C4-2B (cell line): Measurements from ENCODE around the gene SNED1.

Experiments
- H3K27ac ChIP-seq: fragments of 450-650 bp; 2 replicates; pipeline ENCODE4 v1.5.1; 2017
- ZFX ChIP-seq: fragments of 450-650 bp; IDR thresholded peaks from 2 replicates; pipeline ENCODE4 v1.6.1; 2017
- TF ChIP-seq, protein P1 (sequence below): fragments of 450-650 bp; conservative IDR thresholded peaks from 2 replicates; pipeline ENCODE4 v1.5.1; 2017; ENCODE audit warnings: mild to moderate bottlenecking

SNED1 gene

GRCh38 chr2:240965905-240966456 lies 32.4 kb upstream of the SNED1 start:
- peak overlapping the region; percentile 87 for H3K27ac ChIP-seq
- TF ChIP-seq ZFX: no peak
- TF ChIP-seq, protein P1, sequence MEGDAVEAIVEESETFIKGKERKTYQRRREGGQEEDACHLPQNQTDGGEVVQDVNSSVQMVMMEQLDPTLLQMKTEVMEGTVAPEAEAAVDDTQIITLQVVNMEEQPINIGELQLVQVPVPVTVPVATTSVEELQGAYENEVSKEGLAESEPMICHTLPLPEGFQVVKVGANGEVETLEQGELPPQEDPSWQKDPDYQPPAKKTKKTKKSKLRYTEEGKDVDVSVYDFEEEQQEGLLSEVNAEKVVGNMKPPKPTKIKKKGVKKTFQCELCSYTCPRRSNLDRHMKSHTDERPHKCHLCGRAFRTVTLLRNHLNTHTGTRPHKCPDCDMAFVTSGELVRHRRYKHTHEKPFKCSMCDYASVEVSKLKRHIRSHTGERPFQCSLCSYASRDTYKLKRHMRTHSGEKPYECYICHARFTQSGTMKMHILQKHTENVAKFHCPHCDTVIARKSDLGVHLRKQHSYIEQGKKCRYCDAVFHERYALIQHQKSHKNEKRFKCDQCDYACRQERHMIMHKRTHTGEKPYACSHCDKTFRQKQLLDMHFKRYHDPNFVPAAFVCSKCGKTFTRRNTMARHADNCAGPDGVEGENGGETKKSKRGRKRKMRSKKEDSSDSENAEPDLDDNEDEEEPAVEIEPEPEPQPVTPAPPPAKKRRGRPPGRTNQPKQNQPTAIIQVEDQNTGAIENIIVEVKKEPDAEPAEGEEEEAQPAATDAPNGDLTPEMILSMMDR: no peak

GRCh38 chr2:240966457-240966905 lies 31.9 kb upstream of the SNED1 start:
- TF ChIP-seq, protein P1: no peak
- no peak for TF ChIP-seq ZFX

DNA sequence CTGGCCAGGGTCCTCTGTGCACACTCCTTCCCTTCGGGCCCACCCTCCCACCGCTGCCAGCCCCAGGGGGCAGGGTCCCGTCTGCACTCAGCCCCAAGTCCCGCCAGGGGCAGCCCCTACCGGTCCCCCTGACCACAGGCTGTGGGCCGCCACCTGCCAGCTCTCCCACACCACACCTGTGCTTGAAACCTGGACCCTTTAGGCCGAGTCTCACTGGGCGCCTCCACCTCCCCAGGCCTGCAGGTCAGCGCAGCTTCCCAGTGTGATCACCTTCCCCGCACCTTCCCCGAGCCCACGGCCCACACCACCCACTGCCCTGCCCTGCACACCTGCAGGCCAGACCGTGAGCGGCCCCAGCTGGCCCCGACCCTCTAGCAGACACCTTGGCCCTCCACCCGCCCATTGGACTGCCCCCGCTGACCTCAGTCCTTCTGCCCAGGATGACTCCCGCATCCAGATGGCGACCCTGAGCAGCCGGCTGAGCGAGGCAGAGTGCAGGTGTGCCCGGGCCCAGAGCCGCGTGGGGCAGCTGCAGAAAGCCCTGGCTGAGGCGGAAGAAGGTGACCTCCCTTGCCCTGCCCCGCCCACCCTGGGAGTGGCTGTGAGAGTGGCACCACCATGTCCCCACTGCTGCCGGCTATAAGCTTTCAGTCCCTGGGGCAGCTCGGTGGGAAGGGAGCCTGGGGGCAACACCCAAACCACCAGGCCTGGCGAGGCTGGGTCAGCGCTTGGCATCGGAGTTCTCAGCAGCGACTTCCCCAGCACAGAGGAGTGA lies 31.3 kb upstream of the SNED1 start:
- H3K27ac ChIP-seq: peak overlapping the region; percentile 87
- 0 out of 2 replicates have a peak, but pooled peaks have one; percentile 23 for TF ChIP-seq ZFX
- TF ChIP-seq, protein P1: no peak

More at GRCh38 chr2:240966457-240966905, 31.9 kb upstream of the SNED1 start:
- H3K27ac ChIP-seq: peak overlapping the region; percentile 87

DNA sequence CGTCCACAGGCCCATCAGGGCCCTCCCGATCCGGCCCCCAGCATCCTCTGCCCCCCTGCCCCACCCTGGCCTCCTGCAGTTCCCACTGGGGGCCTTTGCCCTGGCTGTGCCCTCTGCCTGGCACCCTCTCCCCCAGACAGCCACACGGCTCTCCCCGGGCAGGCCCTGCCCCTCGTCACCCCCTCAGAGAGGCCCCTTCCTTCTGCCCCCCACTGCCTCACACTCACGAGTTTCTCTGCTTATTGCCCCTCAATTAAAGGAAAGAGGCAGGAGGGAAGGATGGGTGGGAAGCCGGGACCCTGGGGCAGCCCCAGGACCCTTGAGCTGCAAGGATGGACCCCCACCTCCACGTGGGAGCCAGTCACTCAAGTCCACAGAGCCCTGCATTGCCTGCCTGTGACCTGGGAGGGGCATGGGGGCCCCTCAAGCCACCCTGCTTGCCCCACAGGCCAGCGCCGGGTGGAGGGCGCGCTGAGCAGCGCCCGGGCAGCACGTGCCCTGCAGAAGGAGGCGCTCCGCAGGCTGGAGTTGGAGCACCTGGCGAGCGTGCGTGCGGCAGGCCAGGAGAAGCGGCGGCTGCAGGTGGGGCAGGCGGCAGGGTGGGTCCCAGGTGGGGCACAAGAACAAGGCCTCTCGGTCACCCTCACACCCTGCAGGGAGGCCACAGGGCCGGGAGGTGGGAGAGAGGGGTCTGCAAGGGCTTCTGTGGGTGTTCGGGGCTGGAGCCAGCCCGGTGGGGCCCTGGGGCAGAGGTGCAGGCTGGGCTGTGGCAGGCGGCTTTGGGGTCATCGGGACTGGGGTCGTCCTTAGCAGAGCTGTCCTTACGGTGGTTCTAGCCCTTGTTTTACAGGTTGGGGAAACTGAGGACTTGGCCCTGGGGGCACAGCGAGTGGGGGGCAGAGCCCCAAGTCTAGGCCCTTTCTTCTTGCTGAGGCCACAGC lies 30.5 kb upstream of the SNED1 start:
- no peak for TF ChIP-seq ZFX
- TF ChIP-seq, protein P1: no peak
- peak overlapping the region; percentile 87 for H3K27ac ChIP-seq

- H3K27ac ChIP-seq: peak overlapping the region; percentile 87; the same call in 1 of the 2 replicates
- TF ChIP-seq, protein P1: no peak
- TF ChIP-seq ZFX: peak; percentile 26; the same call in 1 of the 2 replicates
Measured at GRCh38 chr2:240968731-240969624, 29.4 kb upstream of the SNED1 start.

DNA sequence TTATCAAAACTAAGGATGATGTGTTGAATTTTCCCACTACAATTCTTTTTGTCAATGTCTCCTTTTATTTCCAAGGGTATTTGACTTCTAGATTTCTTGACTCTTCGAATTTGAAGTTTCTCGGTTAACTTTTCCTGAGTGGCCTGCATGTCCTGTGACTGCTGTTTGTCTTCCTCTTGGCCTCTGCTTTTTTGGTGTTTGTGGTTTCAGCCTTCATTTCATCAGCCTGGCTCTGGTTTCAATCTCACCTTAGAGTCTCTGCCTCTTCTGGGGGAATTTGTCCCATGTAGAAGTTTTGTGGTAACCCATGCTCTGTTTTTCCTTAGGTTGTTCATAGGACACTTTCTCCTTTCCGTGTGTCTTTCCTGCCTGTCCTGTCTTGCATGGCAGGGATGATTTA lies 28.3 kb upstream of the SNED1 start:
- H3K27ac ChIP-seq: no peak overlapping the region
- no peak for TF ChIP-seq ZFX
- TF ChIP-seq, protein P1: no peak
